Transverse colon (tissue), 3 donors: Measurements from ENCODE around the gene ARL15.

Experiments used
- POLR2A ChIP-seq: fragments of 450-650 bp; IDR thresholded peaks from one replicate; pipeline ENCODE4 v1.6.1; 2016; ENCODE audit warnings: antibody characterized with exemption, mild to moderate bottlenecking, moderate library complexity
- TF ChIP-seq, protein P1 (sequence below), 5 experiments: fragments of 200-600 bp in 3 of 5; fragments of 450-650 bp in 2 of 5; sonication (generic) in 3 of 5; IDR thresholded peaks; 1 replicate in 2 of 5; 2 replicates in 3 of 5; pipeline ENCODE4 v1.5.1; 2016 to 2017; ENCODE audit warnings: antibody characterized with exemption in 5 of 5, inconsistent platforms in 3 of 5, mild to moderate bottlenecking in 2 of 5, moderate library complexity in 1 of 5

DNA sequence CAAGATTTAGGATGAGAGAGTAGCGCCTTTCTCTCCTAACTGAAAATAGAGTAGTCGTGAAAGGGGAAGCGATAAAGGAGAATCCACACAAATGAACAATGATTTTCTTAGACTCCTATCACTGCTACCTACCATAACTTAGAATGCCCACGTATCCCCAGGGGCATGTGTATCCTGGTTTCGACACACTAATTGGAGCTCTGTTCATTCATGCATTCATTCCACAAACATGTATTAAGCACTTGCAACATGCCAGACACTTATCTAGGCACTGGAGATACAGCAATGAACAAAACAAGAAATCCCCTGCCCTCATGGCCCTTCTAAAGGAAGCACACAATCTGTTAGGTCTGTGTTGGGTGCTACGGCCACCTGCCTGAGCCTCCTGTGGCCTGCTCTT is 40.0 kb downstream of the ARL15 start:
- TF ChIP-seq, protein P1, sequence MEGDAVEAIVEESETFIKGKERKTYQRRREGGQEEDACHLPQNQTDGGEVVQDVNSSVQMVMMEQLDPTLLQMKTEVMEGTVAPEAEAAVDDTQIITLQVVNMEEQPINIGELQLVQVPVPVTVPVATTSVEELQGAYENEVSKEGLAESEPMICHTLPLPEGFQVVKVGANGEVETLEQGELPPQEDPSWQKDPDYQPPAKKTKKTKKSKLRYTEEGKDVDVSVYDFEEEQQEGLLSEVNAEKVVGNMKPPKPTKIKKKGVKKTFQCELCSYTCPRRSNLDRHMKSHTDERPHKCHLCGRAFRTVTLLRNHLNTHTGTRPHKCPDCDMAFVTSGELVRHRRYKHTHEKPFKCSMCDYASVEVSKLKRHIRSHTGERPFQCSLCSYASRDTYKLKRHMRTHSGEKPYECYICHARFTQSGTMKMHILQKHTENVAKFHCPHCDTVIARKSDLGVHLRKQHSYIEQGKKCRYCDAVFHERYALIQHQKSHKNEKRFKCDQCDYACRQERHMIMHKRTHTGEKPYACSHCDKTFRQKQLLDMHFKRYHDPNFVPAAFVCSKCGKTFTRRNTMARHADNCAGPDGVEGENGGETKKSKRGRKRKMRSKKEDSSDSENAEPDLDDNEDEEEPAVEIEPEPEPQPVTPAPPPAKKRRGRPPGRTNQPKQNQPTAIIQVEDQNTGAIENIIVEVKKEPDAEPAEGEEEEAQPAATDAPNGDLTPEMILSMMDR (IDR thresholded peaks at IDR 0.05) = no peak
- no peak for TF ChIP-seq POLR2A
